Head of caudate nucleus (tissue), 42 donors: ENCODE results near the gene TTC33.
A peak's percentile ranks its signal among the peaks of the same experiment; 100 is the strongest.
"Not testable (repeated sequence)": the region's sequence is repeated elsewhere in the genome, so short reads cannot be mapped to it uniquely, and the experiment has no call there.

Experiments used
- DNase-seq, 42 donors: peaks; one replicate each; pipeline versions ENCODE4 v3.0.0 to v3.0.0-alpha.2; 2020 to 2021; ENCODE audit warnings: mixed read lengths in 7 of 42
- intact Hi-C: fragments of 100-400 bp; cut with DNase I; formaldehyde crosslinking; loops from one replicate; pipeline ENCODE4 v1.15.0; 2022

The TTC33 gene, protein sequence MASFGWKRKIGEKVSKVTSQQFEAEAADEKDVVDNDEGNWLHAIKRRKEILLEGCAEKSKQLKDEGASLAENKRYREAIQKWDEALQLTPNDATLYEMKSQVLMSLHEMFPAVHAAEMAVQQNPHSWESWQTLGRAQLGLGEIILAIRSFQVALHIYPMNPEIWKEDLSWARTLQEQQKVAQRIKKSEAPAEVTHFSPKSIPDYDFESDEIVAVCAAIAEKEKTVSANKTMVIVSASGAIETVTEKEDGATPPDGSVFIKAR

DNA sequence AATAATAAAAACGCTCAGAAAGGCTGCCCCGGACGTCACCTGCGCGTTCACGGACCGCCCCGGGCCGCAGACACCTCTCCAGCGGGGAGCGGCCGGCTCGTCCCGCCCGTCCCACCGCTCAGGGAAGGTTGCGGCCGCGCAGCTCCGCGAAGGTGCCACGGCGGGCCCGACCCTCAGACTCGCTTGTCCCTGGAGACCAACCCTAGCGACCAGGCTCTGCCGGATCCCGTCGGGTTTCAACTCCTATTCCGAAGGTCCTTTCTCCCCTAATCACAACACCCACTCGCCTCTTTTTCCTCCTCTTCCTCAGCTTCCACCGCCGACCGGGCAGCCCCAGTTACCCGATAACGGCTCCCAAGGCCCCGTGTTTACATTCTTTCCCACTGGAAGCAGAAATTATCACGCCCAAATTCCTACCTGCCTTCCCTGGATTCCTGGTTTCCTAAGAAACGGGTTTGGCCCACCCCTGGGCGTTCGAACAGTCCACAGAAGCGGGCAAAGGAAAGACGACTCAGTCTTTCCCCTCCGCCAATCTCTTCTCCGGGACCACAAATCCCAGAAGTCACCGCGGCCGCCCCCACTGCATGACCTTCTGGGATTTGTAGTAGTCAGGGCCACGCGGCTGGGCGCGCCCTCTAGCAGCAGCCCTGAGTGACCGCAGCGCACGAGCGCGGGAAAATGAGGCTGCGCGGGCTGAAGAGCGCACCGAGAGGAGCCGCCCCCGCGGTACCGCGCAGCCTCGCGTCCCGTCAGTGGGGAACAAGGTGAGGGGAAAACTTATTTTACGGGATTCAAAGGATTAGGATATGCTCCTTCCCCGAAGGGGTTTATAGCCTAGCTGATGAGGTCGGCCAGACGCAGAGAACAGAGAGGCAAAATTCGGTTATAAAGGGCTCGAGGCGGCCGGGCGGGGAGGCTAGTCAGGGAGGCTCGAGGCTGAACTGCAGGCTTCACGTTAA is at the start of gene TTC33:
Gene TTC33 (minus strand): TSS at position 555 of the 959 bp plus-strand sequence. CDS start 8,943 bp downstream, outside the sequence.
- intact Hi-C loops: no loop called here
- peak; percentile 92 to 99 (median 98) for DNase-seq

DNA sequence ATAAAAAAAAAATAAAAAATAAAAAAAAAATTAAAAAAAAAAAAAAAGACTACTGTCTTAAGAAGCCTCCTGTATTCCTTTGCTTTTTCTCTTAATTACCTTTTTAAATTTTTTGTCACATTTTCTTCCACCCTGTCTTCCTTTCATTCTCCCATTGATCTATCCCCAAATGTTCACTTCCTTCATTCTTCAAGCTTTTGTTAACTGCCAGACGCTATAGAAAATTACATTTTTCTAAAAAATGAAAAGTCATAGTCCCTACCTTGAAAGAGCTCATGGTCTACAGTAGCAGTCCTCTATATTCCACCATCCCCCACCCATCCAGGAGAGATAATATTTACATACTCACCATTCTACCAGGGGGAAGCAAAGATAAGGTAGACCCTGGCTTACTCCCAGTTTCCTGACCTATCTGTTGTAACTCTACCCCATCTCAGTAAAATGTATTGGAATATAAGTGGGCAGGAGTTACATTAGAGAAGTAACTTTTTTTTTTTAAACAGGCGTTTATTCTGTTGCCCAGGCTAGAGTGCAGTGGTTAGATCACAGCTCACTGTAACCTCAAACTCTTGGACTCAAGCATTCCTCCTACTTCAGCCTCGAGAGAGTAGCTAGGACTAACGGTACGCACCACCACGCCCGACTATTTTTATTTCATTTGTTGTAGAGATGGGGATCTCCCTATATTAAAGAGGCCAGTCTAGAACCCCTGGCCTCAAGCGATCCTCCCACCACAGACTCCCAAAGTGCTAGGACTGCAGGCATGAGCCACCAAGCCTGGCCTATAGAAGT is 46.2 kb upstream of the TTC33 start:
- intact Hi-C loops: no loop called here
- no peak for DNase-seq

DNA sequence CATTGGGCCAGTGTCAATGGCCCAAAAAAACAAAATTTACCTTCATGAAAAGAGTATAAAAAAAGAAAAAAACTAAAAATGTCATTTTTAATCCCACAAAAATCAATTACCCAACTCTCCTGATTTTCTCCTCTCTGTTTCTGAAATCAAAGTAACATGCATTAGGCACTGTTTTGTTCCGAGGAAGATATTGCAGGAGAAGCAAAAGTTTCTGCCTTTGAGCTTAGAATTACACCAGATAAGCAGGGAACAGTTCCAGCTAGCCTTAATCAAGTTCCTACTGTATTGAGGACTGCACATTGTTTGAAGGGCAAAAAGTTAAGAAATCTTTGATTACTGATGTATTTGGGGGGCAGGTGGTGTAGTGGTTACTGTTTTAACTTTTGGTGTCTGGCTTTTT is 43.5 kb upstream of the TTC33 start:
- intact Hi-C loops: no loop called here
- DNase-seq: no peak

DNA sequence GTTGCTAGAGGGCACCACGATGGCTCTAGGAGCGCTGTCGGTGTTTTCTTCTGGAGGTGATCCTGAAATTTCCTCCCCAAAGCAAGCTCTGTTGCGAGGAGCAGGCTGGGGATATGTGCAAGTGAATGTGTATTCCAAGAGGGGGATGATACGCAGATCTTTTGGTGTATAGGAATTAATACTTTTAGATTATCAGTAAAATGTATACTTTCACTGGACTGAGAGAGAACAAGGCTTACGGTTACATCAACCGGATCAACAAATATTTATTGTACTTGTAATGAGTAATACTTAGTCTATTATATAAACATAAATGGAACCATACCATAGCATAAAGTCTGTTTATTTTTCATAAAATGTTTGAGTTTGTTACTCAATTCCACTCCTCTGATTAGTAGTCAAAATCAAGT is 43.0 kb upstream of the TTC33 start:
- DNase-seq: no peak
- intact Hi-C loops: loop anchor here (1.0 kb wide), 1 partner anchor 36 kb away; the partner anchor contains the start of gene RPL37

DNA sequence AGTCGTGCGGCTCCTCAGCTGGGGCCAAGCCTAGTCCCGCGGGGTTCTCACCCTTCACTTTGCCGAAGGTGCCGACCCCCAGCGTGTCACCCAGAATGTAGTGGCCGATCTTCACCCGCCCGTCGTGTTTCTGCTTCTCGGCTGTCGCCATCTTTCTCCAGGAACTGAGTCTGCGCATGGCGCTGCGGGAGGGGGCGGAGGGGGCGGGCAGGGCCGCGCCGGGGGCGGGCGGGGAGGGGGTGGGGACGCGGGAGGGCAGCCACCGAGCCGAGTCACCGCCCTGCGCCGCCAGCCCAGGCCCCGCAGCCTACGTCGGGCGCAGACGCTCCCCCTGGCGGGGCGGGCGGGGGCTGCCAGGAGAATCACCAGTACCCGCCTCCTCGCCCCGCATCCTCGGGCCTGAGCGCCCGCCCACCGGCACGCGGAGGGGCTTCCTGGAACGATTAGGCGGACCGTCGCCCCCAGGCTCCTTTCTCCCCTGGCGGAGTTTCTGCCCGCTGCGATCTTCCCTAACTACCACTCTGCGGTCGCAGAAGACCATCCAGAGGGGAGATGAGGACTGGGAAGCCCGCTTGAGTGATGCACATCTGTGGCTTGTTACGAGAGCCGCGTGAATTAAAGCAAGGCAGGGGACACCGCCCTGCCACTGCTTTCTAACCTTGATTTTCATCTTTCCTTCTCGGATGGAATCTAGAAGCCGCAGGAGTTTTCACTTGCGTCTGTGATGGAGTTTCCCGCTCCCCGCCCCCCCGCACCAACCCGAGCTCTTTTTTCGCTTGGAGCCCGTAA is 42.4 kb upstream of the TTC33 start, which contains the start of gene PRKAA1:
Gene PRKAA1 (minus strand): TSS at position 363 of the 789 bp plus-strand sequence. CDS start 185 bp downstream, at position 178.
- intact Hi-C loops: loop anchor here (1.0 kb wide), 1 partner anchor 37 kb away; the partner anchor contains the start of gene RPL37
- DNase-seq: peak; percentile 69 to 96 (median 90)

DNA sequence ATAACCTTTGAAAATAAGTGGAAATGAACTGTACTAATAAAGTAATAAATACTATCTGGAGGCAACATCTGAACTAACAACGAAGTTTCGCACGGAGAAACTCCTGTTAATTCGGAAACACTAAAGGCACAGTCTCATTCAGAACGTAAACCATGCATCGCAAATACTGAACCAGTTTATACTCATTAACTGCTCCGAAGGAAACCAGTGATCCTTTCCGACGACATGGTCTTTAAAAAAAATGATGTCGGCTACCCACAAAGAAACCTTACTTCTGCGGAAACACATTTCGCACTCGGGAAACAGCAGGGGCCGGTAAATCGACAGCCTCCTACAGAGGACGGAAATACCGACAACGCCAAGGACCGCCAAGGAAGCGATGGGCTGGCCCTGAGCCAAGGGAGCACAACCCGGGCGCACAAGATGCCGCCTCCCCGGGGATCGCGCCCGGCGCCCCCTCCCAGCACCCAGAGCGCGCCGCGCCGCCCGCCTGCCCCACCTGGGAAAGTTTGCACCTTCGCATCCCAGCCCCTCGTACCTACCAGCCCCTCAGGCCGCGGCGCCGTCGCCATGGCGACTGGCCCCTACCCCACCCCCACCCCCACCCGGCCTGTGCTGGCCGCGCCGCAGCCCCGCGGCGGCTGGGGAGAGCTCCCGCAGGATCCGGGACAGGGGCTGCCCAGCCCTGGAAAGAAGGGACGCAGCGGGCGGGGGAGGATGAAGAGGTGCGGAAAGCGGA is 41.7 kb upstream of the TTC33 start:
- intact Hi-C loops: loop anchor here (1.0 kb wide), 1 partner anchor 38 kb away; the partner anchor contains the start of gene RPL37
- peak; percentile 35 to 83 (median 64) for DNase-seq

DNA sequence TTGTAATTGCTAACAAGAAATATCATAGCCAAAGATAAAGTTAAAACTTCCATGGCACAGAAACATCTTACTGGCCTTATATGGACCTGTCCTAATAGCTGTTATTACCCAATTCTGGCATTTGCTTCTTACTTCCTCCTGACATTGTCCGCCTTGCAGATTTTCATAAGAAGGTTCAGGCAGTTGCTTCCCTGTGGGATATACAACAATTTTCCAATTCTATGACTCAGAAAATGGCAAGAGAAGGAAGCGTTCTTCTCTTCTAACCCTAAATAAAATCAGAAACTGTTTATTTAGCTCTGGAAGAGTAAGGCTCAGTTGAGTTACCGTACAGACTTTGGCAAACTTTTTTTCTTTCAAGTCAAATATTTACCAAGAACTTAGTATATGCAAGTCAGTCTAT is 40.7 kb upstream of the TTC33 start:
- intact Hi-C loops: no loop called here
- DNase-seq: no peak

DNA sequence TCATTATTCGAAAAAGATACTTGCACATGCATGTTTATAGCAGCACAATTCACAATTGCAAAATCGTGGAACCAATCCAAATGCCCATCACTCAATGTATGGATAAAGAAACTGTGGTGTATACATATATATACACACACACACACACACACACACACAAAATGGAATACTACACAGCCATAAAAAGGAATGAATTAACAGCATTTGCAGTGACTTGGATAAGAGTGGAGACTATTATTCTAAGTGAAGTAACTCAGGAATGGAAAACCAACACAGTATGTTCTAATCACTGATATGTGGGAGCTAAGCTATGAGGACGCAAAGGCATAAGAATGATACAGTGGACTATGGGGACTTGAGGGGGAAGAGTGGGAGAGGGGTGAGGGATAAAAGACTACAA is 39.1 kb upstream of the TTC33 start:
- DNase-seq, intact Hi-C loops: not testable (repeated sequence)

DNA sequence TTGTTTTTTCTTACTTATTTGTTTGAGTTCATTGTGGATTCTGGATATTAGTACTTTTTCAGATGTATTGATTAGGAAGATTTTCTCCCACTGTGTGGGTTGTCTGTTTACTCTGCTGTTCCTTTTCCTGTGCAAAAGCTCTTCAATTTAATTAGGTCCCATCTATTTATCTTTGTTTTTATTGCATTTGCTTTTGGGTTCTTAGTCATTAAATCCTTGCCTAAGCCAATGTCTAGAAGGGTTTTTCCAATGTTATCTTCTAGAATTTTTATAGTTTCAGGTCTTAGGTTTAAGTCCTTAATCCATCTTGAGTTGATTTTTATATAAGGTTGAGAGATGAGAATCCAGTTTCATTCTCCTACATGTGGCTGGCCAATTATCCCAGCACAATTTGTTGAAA is 38.6 kb upstream of the TTC33 start:
- intact Hi-C loops, DNase-seq: not testable (repeated sequence)

DNA sequence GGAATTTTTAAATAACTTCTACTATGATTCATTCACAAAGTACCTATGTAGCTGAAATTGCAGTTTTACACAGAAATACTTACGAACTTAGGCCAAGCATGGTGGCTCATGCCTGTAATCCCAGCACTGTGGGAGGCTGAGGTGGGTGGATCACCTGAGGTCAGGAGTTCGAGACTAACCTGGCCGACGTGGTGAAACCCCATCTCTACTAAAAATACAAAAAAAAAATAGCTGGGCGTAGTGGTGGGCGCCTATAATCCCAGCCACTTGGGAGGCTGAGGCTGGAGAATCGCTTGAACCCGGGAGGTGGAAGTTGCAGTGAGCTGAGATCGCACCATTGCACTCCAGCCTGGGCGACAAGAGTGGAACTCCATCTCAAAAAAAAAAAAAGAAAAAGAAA is 36.9 kb upstream of the TTC33 start:
- DNase-seq, intact Hi-C loops: not testable (repeated sequence)

DNA sequence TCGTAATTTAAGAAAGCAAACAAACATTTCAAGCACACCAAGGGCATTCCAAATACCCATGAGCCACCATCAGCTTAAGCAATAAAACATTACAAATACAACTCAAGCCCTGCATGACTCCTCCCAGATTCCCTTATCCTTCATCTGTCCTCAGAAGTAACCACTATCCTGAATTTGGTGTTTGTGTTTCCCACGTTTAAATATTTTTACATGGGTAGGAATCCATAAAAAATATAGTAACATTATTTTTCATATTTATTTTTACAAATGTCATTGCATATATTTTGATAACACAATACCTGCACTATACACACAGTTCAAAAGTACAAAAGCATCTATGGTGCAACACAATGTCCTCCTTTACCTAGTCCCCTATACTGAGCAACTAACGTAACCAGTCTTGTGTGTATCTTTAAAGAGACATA is 36.0 kb upstream of the TTC33 start:
- no peak for DNase-seq
- intact Hi-C loops: no loop called here

DNA sequence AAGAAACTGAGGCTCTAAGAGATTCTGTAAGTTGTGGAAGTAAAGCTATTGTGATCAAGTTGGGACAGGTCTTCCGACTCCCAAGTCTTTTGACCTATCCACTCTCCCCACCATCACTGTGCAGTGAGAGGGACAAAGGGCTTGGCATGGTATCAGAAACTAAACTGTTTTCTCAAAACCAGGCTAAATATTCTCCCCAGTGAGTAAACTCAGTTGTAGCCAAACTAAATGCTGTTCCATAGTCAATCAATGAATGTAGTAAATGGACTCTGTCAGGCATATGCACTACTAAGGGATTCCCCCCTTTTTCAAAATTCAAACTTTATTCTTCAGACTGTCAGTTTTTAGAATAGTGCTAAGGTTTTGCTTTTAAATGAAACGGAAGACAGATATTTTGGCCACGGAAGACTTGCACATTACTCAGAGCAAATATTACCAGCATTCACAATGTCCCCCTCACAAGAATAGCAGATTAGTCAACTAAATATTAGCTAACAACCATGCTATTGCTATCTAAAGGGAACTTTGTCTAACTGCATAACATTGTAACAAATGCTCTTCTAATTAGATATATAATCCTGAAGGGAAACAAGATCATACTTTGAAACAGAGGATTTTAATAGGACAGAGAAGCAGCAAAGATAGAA is 35.3 kb upstream of the TTC33 start:
- no peak for DNase-seq
- intact Hi-C loops: no loop called here

DNA sequence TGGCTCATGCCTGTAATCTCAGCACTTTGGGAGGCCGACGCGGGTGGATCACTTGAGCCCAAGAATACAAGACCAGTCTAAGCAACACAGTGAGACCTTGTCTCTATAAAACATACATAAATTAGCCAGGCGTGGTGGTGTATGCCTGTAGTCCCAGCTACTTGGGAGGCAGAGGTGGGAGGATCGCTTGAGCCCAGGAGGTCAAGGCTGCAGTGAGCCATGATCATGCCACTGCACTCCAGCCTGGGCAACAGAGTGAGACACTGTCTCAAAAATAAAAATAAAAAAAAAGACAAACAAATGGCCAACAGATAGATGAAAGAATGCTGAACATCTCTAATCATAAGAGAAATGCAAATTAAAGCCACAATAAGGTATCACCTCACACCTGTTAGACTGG is 33.2 kb upstream of the TTC33 start:
- intact Hi-C loops, DNase-seq: not testable (repeated sequence)

DNA sequence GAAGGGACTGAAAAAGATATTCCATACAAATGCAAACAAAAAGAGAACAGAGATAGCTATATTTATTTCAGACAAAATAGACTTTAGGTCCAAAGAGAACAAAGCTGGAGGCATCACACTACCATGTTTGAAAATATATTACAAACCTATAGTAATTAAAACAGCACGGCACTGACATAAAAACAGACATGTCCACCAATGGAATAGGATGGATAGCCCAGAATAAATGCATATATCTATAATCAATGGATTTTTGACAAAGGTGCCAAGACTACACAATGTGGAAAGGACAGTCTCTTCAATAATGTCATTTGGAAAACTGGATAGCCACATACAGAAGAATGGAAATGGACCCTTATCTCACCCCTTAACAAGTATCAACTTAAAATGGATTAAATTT is 32.2 kb upstream of the TTC33 start:
- no peak for DNase-seq
- intact Hi-C loops: no loop called here

DNA sequence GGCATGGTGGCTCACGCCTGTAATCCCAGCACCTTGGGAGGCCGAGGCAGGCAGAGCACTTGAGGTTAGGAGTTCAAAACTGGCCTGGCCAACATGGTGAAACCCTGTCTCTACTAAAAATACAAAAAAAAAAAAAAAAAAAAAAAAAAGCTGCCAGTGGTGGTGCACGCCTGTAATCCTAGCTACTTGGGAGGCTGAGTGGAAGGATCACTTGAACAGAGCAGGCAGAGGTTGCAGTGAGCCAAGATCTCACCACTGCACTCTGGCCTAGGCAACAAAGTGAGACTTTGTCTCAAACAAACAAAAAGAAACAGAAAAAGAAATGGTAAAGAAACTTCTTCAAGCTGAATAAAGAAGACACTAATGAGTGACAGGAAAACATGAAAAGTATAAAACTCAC is 30.9 kb upstream of the TTC33 start:
- DNase-seq, intact Hi-C loops: not testable (repeated sequence)

DNA sequence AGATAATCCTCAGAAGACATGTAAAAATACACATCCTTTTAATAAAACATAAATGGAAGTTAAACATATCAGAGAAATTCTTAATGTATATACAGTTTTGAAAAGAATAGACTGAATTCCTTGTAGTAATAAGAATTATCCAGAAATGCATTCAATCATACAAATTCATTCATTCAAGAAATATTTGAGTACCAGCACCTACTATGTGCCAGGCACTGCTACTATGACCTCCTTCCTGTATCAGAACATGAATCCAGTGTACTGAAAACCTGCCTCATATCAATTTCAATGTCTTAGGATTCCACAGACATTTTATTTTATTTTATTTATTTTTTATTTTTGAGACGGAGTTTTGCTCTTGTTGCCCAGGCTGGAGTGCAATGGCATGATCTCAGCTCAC is 29.2 kb upstream of the TTC33 start:
- intact Hi-C loops: no loop called here
- no peak for DNase-seq

DNA sequence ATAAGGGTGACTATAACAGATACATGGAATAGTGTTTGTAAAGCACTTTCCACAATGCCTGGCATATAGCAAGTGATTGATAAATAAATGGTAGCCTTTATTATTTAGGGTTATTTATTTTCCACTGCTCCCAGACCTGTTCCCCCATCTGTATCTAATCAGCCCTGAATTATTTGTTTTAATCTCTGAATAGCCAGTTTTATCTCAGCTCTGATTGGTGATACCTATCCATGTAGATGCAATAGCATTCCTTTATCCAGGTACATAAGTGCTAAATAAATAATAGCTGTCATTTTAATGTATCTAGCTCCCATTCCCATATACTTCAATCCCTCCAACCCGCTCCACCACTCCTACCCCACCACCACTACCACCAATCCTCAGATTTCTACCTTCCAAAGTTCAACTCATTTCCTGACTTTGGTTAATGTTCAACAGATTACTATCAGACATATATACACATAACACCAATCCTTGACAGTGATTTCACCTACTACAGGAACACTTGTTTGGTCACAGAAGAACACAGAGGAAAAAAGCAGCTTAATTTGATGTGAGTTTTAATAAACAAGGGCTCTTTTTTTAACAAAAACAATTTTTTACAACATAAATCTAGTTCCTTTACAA is 28.4 kb upstream of the TTC33 start:
- no peak for DNase-seq
- intact Hi-C loops: no loop called here
